GM12878 (cell line): Measurements from ENCODE around the gene DOCK9. TPM values are rescaled to one million over a fixed set of nuclear protein-coding genes. Genes with fewer than 3 reads are reported as not detected.

Source experiments
- ATAC-seq: fragments of 200-7000 bp; cut with Tn5 transposase; 3 replicates; pipeline ENCODE4 v1.9.1; 2020; ENCODE audit warnings: mild to moderate bottlenecking, moderate library complexity
- BruUV-seq: library from RNA; stranded (reverse); fragments of 400-500 nt; replicated peaks from 2 replicates; lab custom pipeline; 2021; lab: Mats Ljungman, UMichigan
- CTCF ChIA-PET: fragments of 300-600 bp; sonication (Branson Sonifier 250); formaldehyde crosslinking; extraction: SDS; loops from one replicate; lab custom pipeline; 2021; ENCODE audit warnings: inconsistent platforms; lab: Yijun Ruan, JAX
- POLR2A ChIA-PET: fragments of 350-600 bp; formaldehyde crosslinking; extraction: SDS; loops from one replicate; lab custom pipeline; 2021; ENCODE audit warnings: inconsistent platforms; lab: Charles Lee
- RAD21 ChIA-PET: fragments of 300-600 bp; sonication (Branson Sonifier 250); formaldehyde crosslinking; loops from one replicate; lab custom pipeline; 2023; ENCODE audit warnings: antibody characterized with exemption; ENCODE audit not compliant: unreplicated experiment; lab: Charles Lee
- SMC1A ChIA-PET: fragments of 300-600 bp; sonication (Branson Sonifier 250); formaldehyde crosslinking; loops from one replicate; lab custom pipeline; 2023; ENCODE audit not compliant: unreplicated experiment, uncharacterized antibody; lab: Charles Lee
- DNase-seq: peaks from one replicate; pipeline ENCODE4 v3.0.0-alpha.2; 2011; ENCODE audit warnings: low read depth, low spot score
- FAIRE-seq: peaks from 3 replicates; lab custom pipeline; 2011; peaks lifted over from hg19 to GRCh38; lab: Jason Lieb, UNC
- H2AFZ ChIP-seq: 2 replicates; pipeline ENCODE4 v1.6.0; 2011; ENCODE audit warnings: low read depth, low read length, control low read depth; ENCODE audit not compliant: control insufficient read depth
- H3K27ac ChIP-seq: 2 replicates; pipeline ENCODE4 v1.5.1; 2011; ENCODE audit warnings: control low read depth; ENCODE audit not compliant: control insufficient read depth, insufficient read depth
- H3K27me3 ChIP-seq, 2 experiments: replicated peaks in 1 of 2; 2 replicates each; pipeline versions ENCODE4 v1.6.0 to v1.6.1; 2011; ENCODE audit warnings: low read length in 1 of 2; ENCODE audit not compliant: control insufficient read depth in 2 of 2, insufficient read depth in 2 of 2
- H3K36me3 ChIP-seq, 2 experiments: 2 replicates each; pipeline ENCODE4 v1.5.1; 2011; ENCODE audit warnings: low read length in 1 of 2; ENCODE audit not compliant: control insufficient read depth in 2 of 2, insufficient read depth in 2 of 2
- H3K4me1 ChIP-seq: 2 replicates; pipeline ENCODE4 v1.6.1; 2011; ENCODE audit warnings: mild to moderate bottlenecking, low read length, moderate library complexity, mixed read lengths; ENCODE audit not compliant: control insufficient read depth, insufficient read depth
- H3K4me2 ChIP-seq: 2 replicates; pipeline ENCODE4 v1.6.0; 2011; ENCODE audit warnings: control low read depth; ENCODE audit not compliant: control insufficient read depth, insufficient read depth
- H3K4me3 ChIP-seq: fragments of 200-600 bp; sonication (generic); 2 replicates; pipeline ENCODE4 v1.5.1; 2016
- H3K79me2 ChIP-seq: 2 replicates; pipeline ENCODE4 v1.6.0; 2011; ENCODE audit warnings: low read length; ENCODE audit not compliant: control insufficient read depth, insufficient read depth
- H3K9ac ChIP-seq: 2 replicates; pipeline ENCODE4 v1.8.0; 2011; ENCODE audit warnings: low read length, control low read depth, mixed read lengths; ENCODE audit not compliant: control insufficient read depth, insufficient read depth
- H3K9me3 ChIP-seq: replicated peaks from 3 replicates; pipeline ENCODE4 v1.5.1; 2011; ENCODE audit warnings: mild to moderate bottlenecking, low read length; ENCODE audit not compliant: control insufficient read depth, insufficient read depth
- H4K20me1 ChIP-seq: 2 replicates; pipeline ENCODE4 v1.6.0; 2011; ENCODE audit not compliant: control insufficient read depth, insufficient read depth
- ASH2L ChIP-seq: fragments of 300-600, 200-600 bp; sonication (generic); IDR thresholded peaks from 2 replicates; pipeline ENCODE4 v1.6.1; 2017; ENCODE audit warnings: low read depth, mild to moderate bottlenecking, borderline replicate concordance
- ATF7 ChIP-seq: fragments of 450-650 bp; IDR thresholded peaks from 2 replicates; pipeline ENCODE4 v1.6.1; 2016; ENCODE audit warnings: low read depth, mild to moderate bottlenecking
- BACH1 ChIP-seq: fragments of 450-650 bp; IDR thresholded peaks from 2 replicates; pipeline ENCODE4 v1.6.1; 2017; ENCODE audit warnings: mild to moderate bottlenecking, borderline replicate concordance
- BRCA1 ChIP-seq: IDR thresholded peaks from 2 replicates; pipeline ENCODE4 v1.6.1; 2011; ENCODE audit warnings: low read depth, low read length, improper control_type of control experiment
- CREM ChIP-seq: IDR thresholded peaks from 2 replicates; pipeline ENCODE4 v1.6.1; 2014; ENCODE audit warnings: antibody characterized with exemption, low read depth
- EZH2 ChIP-seq: IDR thresholded peaks from 2 replicates; pipeline ENCODE4 v1.6.1; 2012; ENCODE audit warnings: low read depth, mild to moderate bottlenecking, control low read depth, inconsistent platforms, low read length, borderline replicate concordance; ENCODE audit not compliant: control insufficient read depth
- IKZF2 ChIP-seq, 2 experiments: fragments of 450-650 bp; IDR thresholded peaks; 2 replicates each; pipeline ENCODE4 v1.6.1; 2017; ENCODE audit warnings: mild to moderate bottlenecking in 2 of 2, moderate library complexity in 2 of 2
- NFYB ChIP-seq: IDR thresholded peaks from 2 replicates; pipeline ENCODE4 v1.6.1; 2011; ENCODE audit warnings: low read depth, mild to moderate bottlenecking, low read length, improper control_type of control experiment, moderate library complexity; ENCODE audit not compliant: insufficient read depth
- PML ChIP-seq: IDR thresholded peaks from 2 replicates; pipeline ENCODE4 v1.6.1; 2012; ENCODE audit warnings: low read length, inconsistent platforms
- RUNX3 ChIP-seq: IDR thresholded peaks from 2 replicates; pipeline ENCODE4 v1.6.1; 2012; ENCODE audit warnings: low read length, inconsistent platforms
- SMARCA5 ChIP-seq: fragments of 450-650 bp; IDR thresholded peaks from 2 replicates; pipeline ENCODE4 v1.6.1; 2017; ENCODE audit warnings: mild to moderate bottlenecking
- SREBF2 ChIP-seq: IDR thresholded peaks from 2 replicates; pipeline ENCODE4 v1.6.1; 2012; ENCODE audit warnings: mild to moderate bottlenecking, low read length
- ZNF217 ChIP-seq: fragments of 450-650 bp; IDR thresholded peaks from 2 replicates; pipeline ENCODE4 v1.6.1; 2017; ENCODE audit warnings: antibody characterized with exemption, mild to moderate bottlenecking
- ZNF24 ChIP-seq: fragments of 450-650 bp; IDR thresholded peaks from 2 replicates; pipeline ENCODE4 v1.6.1; 2017; ENCODE audit warnings: antibody characterized with exemption, mild to moderate bottlenecking
- ZZZ3 ChIP-seq: IDR thresholded peaks from 2 replicates; pipeline ENCODE4 v1.6.1; 2011; ENCODE audit warnings: low read depth; ENCODE audit not compliant: control insufficient read depth, insufficient read length
- WGBS: methylation state at CpG from one replicate; pipeline ENCODE4 v1.1.6; 2016; ENCODE audit warnings: low lambda C conversion rate; ENCODE audit not compliant: insufficient replicate concordance, insufficient coverage; ENCODE audit errors: missing lambda C conversion rate; 5-methylcytosine and 5-hydroxymethylcytosine counted together
- in situ Hi-C: fragments of 300-500 bp; cut with MboI; formaldehyde crosslinking; loops from 9 replicates; pipeline ENCODE4 v1.14.3; 2018; ENCODE audit warnings: mixed read lengths
- intact Hi-C: fragments of 100-400 bp; cut with micrococcal nuclease; formaldehyde crosslinking; loops from one replicate; pipeline ENCODE4 v1.14.2; 2022; ENCODE audit not compliant: unreplicated experiment
- polyA plus RNA-seq, 11 experiments: library from polyadenylated mRNA; depleted of rRNA in 4 of 11; unstranded in 6 of 11; stranded (reverse) in 5 of 11; fragments of >200 nt; fragmentation: Nextera tagmentation in 4 of 11; fragmentation: Illumina TruSeq in 1 of 11; extraction: Ambion mirVana in 4 of 11; extraction: Trizol in 1 of 11; gene quantifications; 1 replicate in 1 of 11; 2 replicates in 10 of 11; pipeline versions ENCODE4 v1.2.1 to v1.2.3, GENCODE V29; 2011 to 2016; ENCODE audit warnings: inconsistent platforms in 2 of 11, missing spikeins in 2 of 11, low read depth in 1 of 11
- total RNA-seq, 4 experiments: library from RNA; depleted of rRNA in 3 of 4; stranded (reverse); fragments of >200 nt in 3 of 4; fragmentation: Illumina TruSeq in 1 of 4; extraction: Trizol in 1 of 4; gene quantifications; 2 replicates each; pipeline versions ENCODE4 v1.2.1 to v1.2.3, GENCODE V29; 2013 to 2021
- TF ChIP-seq, protein P1 (sequence below): fragments of 450-650 bp; IDR thresholded peaks from 2 replicates; pipeline ENCODE4 v1.6.1; 2017; ENCODE audit warnings: borderline replicate concordance
- TF ChIP-seq, protein P2 (sequence below): fragments of 450-650 bp; IDR thresholded peaks from 2 replicates; pipeline ENCODE4 v1.6.1; 2016; ENCODE audit warnings: mild to moderate bottlenecking
- TF ChIP-seq, protein P3 (sequence below): IDR thresholded peaks from 2 replicates; pipeline ENCODE4 v1.6.1; 2011; ENCODE audit warnings: low read depth, mild to moderate bottlenecking, low read length, moderate library complexity, borderline replicate concordance; ENCODE audit errors: extremely low read depth

Gene DOCK9
- total and polyA plus RNA-seq, 10 of the 15 experiments (the other 5 are each of a cell fraction or from before 2014, with no cell fraction given), result 0.09 to 2.9 (median 0.74) TPM

DNA sequence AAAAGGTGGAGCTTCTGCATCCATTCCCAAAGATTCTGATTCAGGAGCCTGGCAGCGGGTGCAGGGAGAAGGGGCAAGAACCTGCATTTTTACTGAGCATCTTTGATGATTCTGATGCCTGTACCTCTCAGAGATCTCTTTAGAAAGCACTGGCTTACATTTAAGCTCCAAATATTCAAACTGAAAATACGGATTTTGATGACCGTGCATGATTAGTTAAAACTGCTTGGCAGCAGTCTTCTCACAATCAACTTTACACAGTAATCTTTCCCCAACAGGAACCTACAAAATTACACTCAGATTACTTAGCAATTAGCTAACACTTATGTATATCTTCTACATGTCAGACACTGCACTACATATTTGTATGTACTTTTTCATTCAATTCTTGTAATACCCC lies 108.9 kb downstream of the DOCK9 start:
- WGBS, result 45% methylated on average over 3 of the region's 3 CpGs
- SMC1A ChIA-PET, result interaction anchor here (1.2 to 2.1 kb wide), 6 partner anchors 10 to 397 kb away, joined by 3 to 14 read pairs (median 6); no protein-coding TSS in a partner anchor

DNA sequence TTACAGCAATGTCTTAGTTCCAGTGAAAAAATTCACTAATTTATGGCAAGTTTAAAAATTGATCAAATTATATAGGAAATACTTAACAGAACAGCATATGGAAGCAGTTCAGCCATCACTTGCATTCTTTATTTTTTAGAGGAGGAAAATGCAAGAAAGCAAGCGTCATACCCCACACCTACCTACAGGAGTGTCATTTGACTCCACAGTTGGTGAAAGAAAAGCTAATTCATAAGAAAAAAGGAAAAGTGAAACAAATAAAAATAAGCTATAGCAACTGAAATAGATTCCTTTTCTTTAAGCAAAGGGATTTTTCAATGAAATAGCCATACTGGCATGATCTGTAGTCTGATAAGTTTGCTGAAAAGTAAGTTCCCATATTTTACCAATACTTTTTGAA lies 111.0 kb downstream of the DOCK9 start:
- Histone ChIP-seq H3K9me3 (no peaks in the 10 kb centered on the region), H3K79me2 (no peaks in the 10 kb centered on the region), H3K4me2 (no peak overlapping the region), H3K27ac (no peak overlapping the region), H3K27me3 (no peaks in the 10 kb centered on the region), H2AFZ (no peak overlapping the region), H3K9ac (no peak overlapping the region), H3K36me3 (no peaks in the 10 kb centered on the region; a peak in 1 of 4 replicates), H3K4me3 (no peak overlapping the region), H3K4me1 (no peaks in the 10 kb centered on the region), H4K20me1 (no peaks in the 10 kb centered on the region)
- ChIA-PET SMC1A (interaction anchor here (1.8 kb wide), 1 partner anchor 47 kb away, joined by 8 read pairs; no protein-coding TSS in a partner anchor), POLR2A (no interaction called here), RAD21 (interaction anchor here (1.3 kb wide), 1 partner anchor 397 kb away, joined by 4 read pairs; no protein-coding TSS in a partner anchor), CTCF (interaction anchor here (0.7 to 4.5 kb wide), 3 partner anchors 8 to 398 kb away, joined by 3 to 27 read pairs (median 4); no protein-coding TSS in a partner anchor)
- in situ Hi-C loops, result no loop called here
- 89% methylated on average over 1 of the region's 1 CpG for WGBS
- DNase-seq (no peak), ATAC-seq (no peak), FAIRE-seq (no peak)
- BruUV-seq, result no TSS peak
- intact Hi-C loops, result loop anchor here (5.0 kb wide), 1 partner anchor 165 kb away; no protein-coding TSS in a partner anchor
- no peak for TF ChIP-seq NFYB
- TF ChIP-seq, protein P1, sequence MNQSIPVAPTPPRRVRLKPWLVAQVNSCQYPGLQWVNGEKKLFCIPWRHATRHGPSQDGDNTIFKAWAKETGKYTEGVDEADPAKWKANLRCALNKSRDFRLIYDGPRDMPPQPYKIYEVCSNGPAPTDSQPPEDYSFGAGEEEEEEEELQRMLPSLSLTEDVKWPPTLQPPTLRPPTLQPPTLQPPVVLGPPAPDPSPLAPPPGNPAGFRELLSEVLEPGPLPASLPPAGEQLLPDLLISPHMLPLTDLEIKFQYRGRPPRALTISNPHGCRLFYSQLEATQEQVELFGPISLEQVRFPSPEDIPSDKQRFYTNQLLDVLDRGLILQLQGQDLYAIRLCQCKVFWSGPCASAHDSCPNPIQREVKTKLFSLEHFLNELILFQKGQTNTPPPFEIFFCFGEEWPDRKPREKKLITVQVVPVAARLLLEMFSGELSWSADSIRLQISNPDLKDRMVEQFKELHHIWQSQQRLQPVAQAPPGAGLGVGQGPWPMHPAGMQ, result no peak
- TF ChIP-seq CREM, result no peak
- TF ChIP-seq ZNF217, result no peak
- TF ChIP-seq ASH2L, result no peak
- no peak for TF ChIP-seq RUNX3
- no peak for TF ChIP-seq SMARCA5
- TF ChIP-seq ZNF24, result no peak
- no peak for TF ChIP-seq BRCA1
- TF ChIP-seq IKZF2 (IDR thresholded peaks at IDR 0.05), result no peak
- TF ChIP-seq PML, result no peak
- TF ChIP-seq, protein P2, sequence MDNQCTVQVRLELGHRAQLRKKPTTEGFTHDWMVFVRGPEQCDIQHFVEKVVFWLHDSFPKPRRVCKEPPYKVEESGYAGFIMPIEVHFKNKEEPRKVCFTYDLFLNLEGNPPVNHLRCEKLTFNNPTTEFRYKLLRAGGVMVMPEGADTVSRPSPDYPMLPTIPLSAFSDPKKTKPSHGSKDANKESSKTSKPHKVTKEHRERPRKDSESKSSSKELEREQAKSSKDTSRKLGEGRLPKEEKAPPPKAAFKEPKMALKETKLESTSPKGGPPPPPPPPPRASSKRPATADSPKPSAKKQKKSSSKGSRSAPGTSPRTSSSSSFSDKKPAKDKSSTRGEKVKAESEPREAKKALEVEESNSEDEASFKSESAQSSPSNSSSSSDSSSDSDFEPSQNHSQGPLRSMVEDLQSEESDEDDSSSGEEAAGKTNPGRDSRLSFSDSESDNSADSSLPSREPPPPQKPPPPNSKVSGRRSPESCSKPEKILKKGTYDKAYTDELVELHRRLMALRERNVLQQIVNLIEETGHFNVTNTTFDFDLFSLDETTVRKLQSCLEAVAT, result no peak

More for the DNA sequence above, 108.9 kb downstream of the DOCK9 start:
- intact Hi-C loops, result loop anchor here (2.0 to 5.0 kb wide), 2 partner anchors 163 to 396 kb away; no protein-coding TSS in a partner anchor
- no peak for DNase-seq
- Histone ChIP-seq H4K20me1 (no peaks in the 10 kb centered on the region), H3K4me3 (no peak overlapping the region), H3K27me3 (no peaks in the 10 kb centered on the region), H3K79me2 (no peaks in the 10 kb centered on the region), H3K36me3 (no peaks in the 10 kb centered on the region), H3K4me1 (no peaks in the 10 kb centered on the region), H3K27ac (no peak overlapping the region), H3K4me2 (no peak overlapping the region), H2AFZ (no peak overlapping the region), H3K9me3 (peaks cover 2% of the 10 kb centered on the region; the same call in 2 of the 3 replicates), H3K9ac (no peak overlapping the region)
- no peak for ATAC-seq
- no peak for FAIRE-seq
- ChIA-PET CTCF (interaction anchor here (0.8 to 4.5 kb wide), 9 partner anchors 11 to 400 kb away, joined by 3 to 27 read pairs (median 4); no protein-coding TSS in a partner anchor), POLR2A (no interaction called here), RAD21 (interaction anchor here (0.9 to 2.1 kb wide), 2 partner anchors 32 to 397 kb away, joined by 3 to 11 read pairs; no protein-coding TSS in a partner anchor)
- TF ChIP-seq, protein P3, sequence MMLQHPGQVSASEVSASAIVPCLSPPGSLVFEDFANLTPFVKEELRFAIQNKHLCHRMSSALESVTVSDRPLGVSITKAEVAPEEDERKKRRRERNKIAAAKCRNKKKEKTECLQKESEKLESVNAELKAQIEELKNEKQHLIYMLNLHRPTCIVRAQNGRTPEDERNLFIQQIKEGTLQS, result no peak
- TF ChIP-seq BACH1 (no peak), EZH2 (no peak), IKZF2 (IDR thresholded peaks at IDR 0.05) (no peak), ZZZ3 (no peak), ATF7 (no peak), SREBF2 (no peak)
- in situ Hi-C loops, result no loop called here
- BruUV-seq, result no TSS peak
